CD4-positive, alpha-beta T cell (primary cell): ENCODE data around the gene LAPTM4A. TPM values are rescaled to one million over a fixed set of nuclear protein-coding genes. Genes with fewer than 3 reads are reported as not detected.

ENCODE experiments used
- ATAC-seq: fragments of 200-7000 bp; cut with Tn5 transposase; one replicate; pipeline ENCODE4 v1.10.0; 2022; ENCODE audit warnings: mild to moderate bottlenecking; ENCODE audit not compliant: poor library complexity
- CTCF ChIA-PET: fragments of 350-600 bp; sonication (Branson Sonifier 250); formaldehyde crosslinking; loops from one replicate; lab custom pipeline; 2021; ENCODE audit warnings: antibody characterized with exemption, inconsistent platforms; lab: Charles Lee
- POLR2A ChIA-PET: fragments of 350-600 bp; sonication (Branson Sonifier 250); formaldehyde crosslinking; loops from one replicate; lab custom pipeline; 2021; ENCODE audit warnings: antibody characterized with exemption, inconsistent platforms; lab: Charles Lee
- DNase-seq, 14 experiments: peaks; one replicate each; pipeline ENCODE4 v3.0.0-alpha.2; 2013 to 2020; ENCODE audit warnings: mixed read lengths in 2 of 14
- H3K27ac ChIP-seq, 2 donors: one replicate each; pipeline versions ENCODE4 v1.5.1 to v1.7.0; 2013; ENCODE audit warnings: low read length in 2 of 2, low read depth in 1 of 2, mild to moderate bottlenecking in 1 of 2
- H3K27me3 ChIP-seq, 2 experiments: 1 replicate in 1 of 2; 2 replicates in 1 of 2; pipeline versions ENCODE4 v1.6.1 to v1.7.0; 2013; ENCODE audit warnings: low read length in 2 of 2, control low read depth in 1 of 2, mild to moderate bottlenecking in 1 of 2, moderate library complexity in 1 of 2; ENCODE audit not compliant: insufficient read depth in 2 of 2, control insufficient read depth in 1 of 2
- H3K36me3 ChIP-seq: one replicate; pipeline ENCODE4 v1.6.1; 2013; ENCODE audit warnings: low read length, control low read depth; ENCODE audit not compliant: insufficient read depth
- H3K4me1 ChIP-seq: one replicate; pipeline ENCODE4 v1.6.1; 2013; ENCODE audit warnings: low read length, control low read depth; ENCODE audit not compliant: insufficient read depth
- H3K4me3 ChIP-seq: one replicate; pipeline ENCODE4 v1.5.1; 2013; ENCODE audit warnings: mild to moderate bottlenecking, low read length, moderate library complexity
- H3K9me3 ChIP-seq, 2 experiments: 1 replicate in 1 of 2; 2 replicates in 1 of 2; pipeline versions ENCODE4 v1.6.1 to v1.7.0; 2013; ENCODE audit warnings: low read length in 2 of 2, mild to moderate bottlenecking in 2 of 2, control low read depth in 1 of 2, moderate library complexity in 1 of 2; ENCODE audit not compliant: control insufficient read depth in 1 of 2, insufficient read depth in 1 of 2
- H3K27ac Mint-ChIP-seq: one replicate; pipeline ENCODE4 v1.8.0; 2020; ENCODE audit warnings: mixed read lengths
- H3K27me3 Mint-ChIP-seq: one replicate; pipeline ENCODE4 v1.8.0; 2021; ENCODE audit warnings: mixed read lengths
- H3K36me3 Mint-ChIP-seq: one replicate; pipeline ENCODE4 v1.8.0; 2021; ENCODE audit warnings: low read depth, mixed read lengths
- H3K4me1 Mint-ChIP-seq: one replicate; pipeline ENCODE4 v1.8.0; 2021; ENCODE audit warnings: low read depth, mixed read lengths
- H3K4me3 Mint-ChIP-seq: one replicate; pipeline ENCODE4 v1.8.0; 2020; ENCODE audit warnings: mild to moderate bottlenecking, mixed read lengths
- H3K9me3 Mint-ChIP-seq: one replicate; pipeline ENCODE4 v1.8.0; 2020; ENCODE audit warnings: mixed read lengths
- CTCF ChIP-seq: fragments of 200-600 bp; IDR thresholded peaks from one replicate; pipeline ENCODE4 v1.8.0; 2022; ENCODE audit warnings: antibody characterized with exemption, mild to moderate bottlenecking
- intact Hi-C, 2 experiments: fragments of 100-400 bp; cut with DNase I in 1 of 2; cut with micrococcal nuclease in 1 of 2; formaldehyde crosslinking; loops; one replicate each; pipeline versions ENCODE4 v1.15.1 to v1.9.0; 2023 to 2025; cut with DNase I, micrococcal nuclease
- total RNA-seq, 174 experiments: library from RNA in 2 of 174; stranded (reverse) in 2 of 174; gene quantifications; one replicate each; pipeline ENCODE4 v1.2.3 and lab custom pipeline; 2021 to 2026

Gene LAPTM4A
- total RNA-seq, 2 experiments from 2014 or later = 59.4 to 62.0 TPM

- DNase-seq = peak; percentile 60 to 85 (median 72)
- ChIA-PET CTCF (interaction anchor here (0.7 to 1.5 kb wide), 3 partner anchors 11 to 142 kb away, joined by 3 to 5 read pairs (median 4); no protein-coding TSS in a partner anchor), POLR2A (no interaction called here)
- peak; percentile 82 for TF ChIP-seq CTCF
- Histone ChIP-seq H3K4me1 (peaks cover 2% of the 10 kb centered on the region), H3K27ac (no peak overlapping the region), H3K36me3 (no peaks in the 10 kb centered on the region), H3K9me3 (no peaks in the 10 kb centered on the region), H3K27me3 (peaks cover 2 to 6% of the 10 kb centered on the region in 2 experiments), H3K4me3 (no peak overlapping the region)
- Mint-ChIP-seq H3K27ac (no peak overlapping the region), H3K36me3 (no peaks in the 10 kb centered on the region), H3K9me3 (no peaks in the 10 kb centered on the region), H3K4me1 (no peaks in the 10 kb centered on the region), H3K4me3 (no peak overlapping the region), H3K27me3 (peaks cover 21% of the 10 kb centered on the region)
- ATAC-seq = peak; percentile 96
- intact Hi-C loops = loop anchor here (1.0 to 10.0 kb wide), 7 partner anchors 83 to 1661 kb away; no protein-coding TSS in a partner anchor
Measured at GRCh38 chr2:20097889-20098714, 46.7 kb upstream of the LAPTM4A start.

- H3K27me3 Mint-ChIP-seq = peaks cover 25% of the 10 kb centered on the region
- no peaks in the 10 kb centered on the region for H3K4me1 Mint-ChIP-seq
- peaks cover under 1 to 2% of the 10 kb centered on the region in 2 experiments for H3K27me3 ChIP-seq
Measured at GRCh38 chr2:20095469-20095868, 44.0 kb upstream of the LAPTM4A start.

DNA sequence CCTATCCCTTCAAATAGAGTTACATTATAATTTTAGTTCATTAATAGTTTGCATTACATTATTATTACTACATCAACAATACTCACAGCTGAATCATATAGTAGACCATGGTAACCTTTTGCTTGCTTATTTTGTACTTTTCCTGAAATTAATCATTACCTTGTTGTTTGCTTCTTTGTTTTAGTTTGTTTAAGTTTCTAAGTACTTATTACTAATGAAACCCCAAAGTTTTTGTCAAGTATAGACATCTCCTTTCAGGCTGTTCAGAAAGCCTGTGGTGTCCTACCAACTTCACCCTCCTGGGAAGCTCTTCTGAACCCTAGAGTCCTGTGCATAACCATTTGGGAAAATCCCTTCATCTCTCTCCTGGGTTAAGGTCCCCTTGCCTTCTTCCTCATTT lies 43.5 kb upstream of the LAPTM4A start:
- no peaks in the 10 kb centered on the region for H3K36me3 ChIP-seq
- Mint-ChIP-seq H3K9me3 (no peaks in the 10 kb centered on the region), H3K27ac (no peak overlapping the region), H3K4me1 (no peaks in the 10 kb centered on the region), H3K36me3 (no peaks in the 10 kb centered on the region), H3K4me3 (no peak overlapping the region), H3K27me3 (peaks cover 23% of the 10 kb centered on the region)
- peaks cover 2% of the 10 kb centered on the region for H3K4me1 ChIP-seq
- H3K9me3 ChIP-seq = no peaks in the 10 kb centered on the region
- ATAC-seq (no peak), DNase-seq (no peak)
- POLR2A ChIA-PET = no interaction called here
- no peak overlapping the region for H3K27ac ChIP-seq
- CTCF ChIA-PET = interaction anchor here (2.0 kb wide), 1 partner anchor 79 kb away, joined by 4 read pairs; no protein-coding TSS in a partner anchor
- peaks cover 0 to 2% of the 10 kb centered on the region in 2 experiments for H3K27me3 ChIP-seq
- intact Hi-C loops = loop anchor here (5.0 to 10.0 kb wide), 3 partner anchors 1343 to 1658 kb away; no protein-coding TSS in a partner anchor
- TF ChIP-seq CTCF = no peak
- H3K4me3 ChIP-seq = no peak overlapping the region

More at GRCh38 chr2:20095469-20095868, 44.0 kb upstream of the LAPTM4A start:
- no peaks in the 10 kb centered on the region for H3K9me3 ChIP-seq
- DNase-seq (no peak), ATAC-seq (no peak)
- ChIA-PET CTCF (interaction anchor here (2.0 kb wide), 1 partner anchor 80 kb away, joined by 4 read pairs; no protein-coding TSS in a partner anchor), POLR2A (no interaction called here)
- Mint-ChIP-seq H3K27ac (no peak overlapping the region), H3K9me3 (no peaks in the 10 kb centered on the region), H3K36me3 (no peaks in the 10 kb centered on the region), H3K4me3 (no peak overlapping the region)
- H3K36me3 ChIP-seq = no peaks in the 10 kb centered on the region
- peaks cover 2% of the 10 kb centered on the region for H3K4me1 ChIP-seq
- intact Hi-C loops = loop anchor here (5.0 to 10.0 kb wide), 3 partner anchors 1343 to 1658 kb away; no protein-coding TSS in a partner anchor
- H3K4me3 ChIP-seq = no peak overlapping the region
- H3K27ac ChIP-seq = no peak overlapping the region
- no peak for TF ChIP-seq CTCF
